ENCODE data around the gene MPZL1.

MPZL1 gene

GRCh38 chr1:167752219-167752985 lies 30.6 kb downstream of the MPZL1 start:
- no peak for DNase-seq

GRCh38 chr1:167755654-167756053 lies 33.9 kb downstream of the MPZL1 start:
- no peak for DNase-seq

GRCh38 chr1:167756730-167757405 lies 35.1 kb downstream of the MPZL1 start:
- DNase-seq = peak; percentile 80

- DNase-seq = peak; percentile 24
Measured at GRCh38 chr1:167757433-167758309, 35.9 kb downstream of the MPZL1 start.

- no peak for DNase-seq
Measured at GRCh38 chr1:167761400-167761799, 39.6 kb downstream of the MPZL1 start.

GRCh38 chr1:167762061-167762746 lies 40.4 kb downstream of the MPZL1 start:
- no peak for DNase-seq

GRCh38 chr1:167763525-167764220 lies 41.9 kb downstream of the MPZL1 start:
- DNase-seq = no peak

- no peak for DNase-seq
Measured at GRCh38 chr1:167764458-167765330, 42.9 kb downstream of the MPZL1 start.

- DNase-seq = no peak
Measured at GRCh38 chr1:167765496-167765895, 43.7 kb downstream of the MPZL1 start.

- DNase-seq = no peak
Measured at GRCh38 chr1:167766538-167766937, 44.8 kb downstream of the MPZL1 start.

GRCh38 chr1:167767761-167768160 lies 46.0 kb downstream of the MPZL1 start:
- DNase-seq = no peak

- DNase-seq = no peak
Measured at GRCh38 chr1:167770127-167770526, 48.3 kb downstream of the MPZL1 start.

- no peak for DNase-seq
Measured at GRCh38 chr1:167772436-167772835, 50.7 kb downstream of the MPZL1 start.

GRCh38 chr1:167773516-167773915 lies 51.7 kb downstream of the MPZL1 start:
- no peak for DNase-seq

GRCh38 chr1:167774710-167775109 lies 52.9 kb downstream of the MPZL1 start:
- DNase-seq = no peak

GRCh38 chr1:167775178-167775577 lies 53.4 kb downstream of the MPZL1 start:
- no peak for DNase-seq

- no peak for DNase-seq
Measured at GRCh38 chr1:167776151-167776550, 54.4 kb downstream of the MPZL1 start.

- no peak for DNase-seq
Measured at GRCh38 chr1:167776616-167777268, 55.0 kb downstream of the MPZL1 start.

- DNase-seq = no peak
Measured at GRCh38 chr1:167777269-167777650, 55.5 kb downstream of the MPZL1 start.

GRCh38 chr1:167781558-167781957 lies 59.8 kb downstream of the MPZL1 start:
- DNase-seq = no peak

GRCh38 chr1:167782946-167783345 lies 61.2 kb downstream of the MPZL1 start:
- DNase-seq = no peak
